Measurements from ENCODE around the gene CYP3A7. TPM values are rescaled to one million over a fixed set of nuclear protein-coding genes. Genes with fewer than 3 reads are reported as not detected.

CYP3A7 gene
- total and polyA plus RNA-seq, 2 donors from 2014 or later: 0.69 TPM; not detected in 1

DNA sequence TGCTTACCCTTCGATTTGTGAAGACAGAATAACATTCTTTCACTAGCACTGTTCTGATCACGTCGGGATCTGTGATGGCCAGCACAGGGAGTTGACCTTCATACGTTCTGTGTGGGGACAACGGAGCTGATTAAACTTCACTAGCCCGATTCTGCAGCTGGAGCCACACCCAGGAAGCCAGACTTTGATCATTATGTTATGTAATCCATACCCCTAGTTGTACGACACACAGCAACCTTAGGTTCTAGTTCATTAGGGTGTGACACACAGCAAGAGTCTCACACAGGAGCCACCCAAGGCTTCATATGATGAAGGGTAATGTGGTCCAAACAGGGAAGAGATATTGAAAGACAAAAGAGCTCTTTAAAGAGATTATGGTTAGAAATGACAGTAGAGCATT, 62.4 kb downstream of the CYP3A7 start:
- intact Hi-C loops (cut with DNase I): no loop called here
- H3K4me1 ChIP-seq (ENCODE audit: control insufficient read depth in 2 of 3, insufficient read depth in 2 of 3, low read depth in 1 of 3, low read length in 3 of 3): no peaks in the 10 kb centered on the region
- H3K4me3 ChIP-seq (ENCODE audit: low read length in 3 of 3): no peak overlapping the region
- no peak for FAIRE-seq
- H3K27me3 ChIP-seq (ENCODE audit: control insufficient read depth, insufficient read depth, low read length): no peaks in the 10 kb centered on the region
- DNase-seq: no peak
- TF ChIP-seq CTCF (IDR thresholded peaks at IDR 0.05; ENCODE audit: borderline replicate concordance, extremely low read depth, insufficient read depth): no peak
- H3K9me3 ChIP-seq (ENCODE audit: control insufficient read depth in 2 of 3, insufficient read depth in 1 of 3, low read length in 3 of 3): no peaks in the 10 kb centered on the region
- H3K9ac ChIP-seq (ENCODE audit: low read length in 3 of 3): no peak overlapping the region
- H3K27ac ChIP-seq (ENCODE audit: low read depth in 2 of 2, low read length in 2 of 2): no peak overlapping the region
- H3K36me3 ChIP-seq (ENCODE audit: control insufficient read depth in 2 of 3, insufficient read depth in 3 of 3, low read length in 3 of 3): peaks cover 0 to 11% (median 2%) of the 10 kb centered on the region in 3 donors

DNA sequence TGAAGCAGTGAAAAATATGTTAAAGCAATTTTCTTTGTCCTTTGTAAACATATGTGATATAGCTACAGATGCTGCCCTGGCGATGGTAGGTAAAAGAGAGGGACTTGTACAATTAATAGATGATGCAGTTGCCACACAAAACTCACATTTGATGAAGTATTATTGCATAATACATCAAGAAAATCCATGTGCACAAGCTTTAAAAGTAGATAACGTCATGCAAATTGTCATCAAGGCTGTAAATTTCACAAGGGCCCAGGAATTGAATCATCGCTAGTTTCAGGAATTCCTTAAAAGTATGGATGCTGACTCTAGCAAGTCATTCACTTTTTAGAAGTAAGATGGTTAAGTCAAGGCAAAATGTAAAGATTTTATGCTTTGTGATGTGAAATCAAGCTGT, 65.2 kb downstream of the CYP3A7 start:
- H3K27me3 ChIP-seq (ENCODE audit: control insufficient read depth, insufficient read depth, low read length): no peaks in the 10 kb centered on the region
- H3K4me1 ChIP-seq (ENCODE audit: control insufficient read depth in 2 of 3, insufficient read depth in 2 of 3, low read depth in 1 of 3, low read length in 3 of 3): no peaks in the 10 kb centered on the region
- H3K27ac ChIP-seq (ENCODE audit: low read depth in 2 of 2, low read length in 2 of 2): no peak overlapping the region
- no peak overlapping the region for H3K9ac ChIP-seq (ENCODE audit: low read length in 3 of 3)
- intact Hi-C loops (cut with DNase I): no loop called here
- H3K4me3 ChIP-seq (ENCODE audit: low read length in 3 of 3): no peak overlapping the region
- DNase-seq (no peak), FAIRE-seq (no peak)
- TF ChIP-seq CTCF (IDR thresholded peaks at IDR 0.05; ENCODE audit: borderline replicate concordance, extremely low read depth, insufficient read depth): no peak
- H3K36me3 ChIP-seq (ENCODE audit: control insufficient read depth in 2 of 3, insufficient read depth in 3 of 3, low read length in 3 of 3): peaks cover 0 to 11% (median 2%) of the 10 kb centered on the region in 3 donors
- no peaks in the 10 kb centered on the region for H3K9me3 ChIP-seq (ENCODE audit: control insufficient read depth in 2 of 3, insufficient read depth in 1 of 3, low read length in 3 of 3)

DNA sequence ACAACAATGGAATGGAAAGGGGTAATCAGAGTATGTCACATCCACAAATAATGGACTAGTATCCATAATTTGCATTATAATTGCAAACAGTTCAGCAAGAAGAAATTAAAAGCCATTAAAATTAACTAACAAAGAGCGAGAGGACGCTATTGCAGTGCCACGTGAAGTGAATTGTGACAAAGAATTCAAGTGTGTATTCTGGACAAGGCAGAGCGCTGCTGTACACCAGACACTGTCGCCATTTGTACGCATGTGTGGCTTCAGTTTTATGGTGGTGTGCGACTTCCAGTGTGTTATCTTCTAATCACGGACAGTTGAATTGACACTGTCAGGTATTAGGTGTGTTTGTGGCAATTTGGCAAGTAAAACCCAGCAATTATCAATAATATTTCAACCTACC, 66.5 kb downstream of the CYP3A7 start:
- no peaks in the 10 kb centered on the region for H3K4me1 ChIP-seq (ENCODE audit: control insufficient read depth in 2 of 3, insufficient read depth in 2 of 3, low read depth in 1 of 3, low read length in 3 of 3)
- no peak for FAIRE-seq
- DNase-seq: no peak
- no peak overlapping the region for H3K4me3 ChIP-seq (ENCODE audit: low read length in 3 of 3)
- no peak overlapping the region for H3K27ac ChIP-seq (ENCODE audit: low read depth in 2 of 2, low read length in 2 of 2)
- no peak for TF ChIP-seq CTCF (IDR thresholded peaks at IDR 0.05; ENCODE audit: borderline replicate concordance, extremely low read depth, insufficient read depth)
- no peaks in the 10 kb centered on the region for H3K9me3 ChIP-seq (ENCODE audit: control insufficient read depth in 2 of 3, insufficient read depth in 1 of 3, low read length in 3 of 3)
- no peaks in the 10 kb centered on the region for H3K27me3 ChIP-seq (ENCODE audit: control insufficient read depth, insufficient read depth, low read length)
- H3K9ac ChIP-seq (ENCODE audit: low read length in 3 of 3): no peak overlapping the region
- intact Hi-C loops (cut with DNase I): no loop called here
- peaks cover 0 to 11% (median 2%) of the 10 kb centered on the region in 3 donors for H3K36me3 ChIP-seq (ENCODE audit: control insufficient read depth in 2 of 3, insufficient read depth in 3 of 3, low read length in 3 of 3)

GRCh38 chr7:99667179-99667578, 67.8 kb downstream of the CYP3A7 start:
- Histone ChIP-seq H3K4me3 (ENCODE audit: low read length in 3 of 3) (no peak overlapping the region), H3K27me3 (ENCODE audit: control insufficient read depth, insufficient read depth, low read length) (no peaks in the 10 kb centered on the region), H3K4me1 (ENCODE audit: control insufficient read depth in 2 of 3, insufficient read depth in 2 of 3, low read depth in 1 of 3, low read length in 3 of 3) (no peaks in the 10 kb centered on the region), H3K9me3 (ENCODE audit: control insufficient read depth in 2 of 3, insufficient read depth in 1 of 3, low read length in 3 of 3) (no peaks in the 10 kb centered on the region), H3K27ac (ENCODE audit: low read depth in 2 of 2, low read length in 2 of 2) (no peak overlapping the region), H3K36me3 (ENCODE audit: control insufficient read depth in 2 of 3, insufficient read depth in 3 of 3, low read length in 3 of 3) (peaks cover 0 to 20% (median 4%) of the 10 kb centered on the region in 3 donors), H3K9ac (ENCODE audit: low read length in 3 of 3) (no peak overlapping the region)
- DNase-seq: no peak
- TF ChIP-seq CTCF (IDR thresholded peaks at IDR 0.05; ENCODE audit: borderline replicate concordance, extremely low read depth, insufficient read depth): no peak
- intact Hi-C loops (cut with DNase I): no loop called here
- no peak for FAIRE-seq
